Thyroid gland (tissue), 4 donors: ENCODE data around the gene PRDM11.

Source experiments
- CTCF ChIP-seq, 6 experiments: fragments of 200-600 bp in 3 of 6; fragments of 450-650 bp in 3 of 6; sonication (generic) in 3 of 6; IDR thresholded peaks; one replicate each; pipeline ENCODE4 v1.5.1; 2016 to 2019; ENCODE audit warnings: antibody characterized with exemption in 6 of 6, mild to moderate bottlenecking in 2 of 6, inconsistent platforms in 1 of 6, moderate library complexity in 1 of 6
- POLR2A ChIP-seq, 2 donors: fragments of 450-650 bp; IDR thresholded peaks; one replicate each; pipeline ENCODE4 v1.6.1; 2017; ENCODE audit warnings: antibody characterized with exemption in 2 of 2, mild to moderate bottlenecking in 2 of 2, moderate library complexity in 1 of 2

- TF ChIP-seq CTCF (IDR thresholded peaks at IDR 0.05) (no peak), POLR2A (IDR thresholded peaks at IDR 0.05) (no peak)
These were observed 78.8 kb downstream of the PRDM11 start for GRCh38 chr11:45225277-45225676.
